MCF 10A (cell line): ENCODE data around the gene PIP4K2C. TPM values are rescaled to one million over a fixed set of nuclear protein-coding genes. Genes with fewer than 3 reads are reported as not detected.

ENCODE experiments used
- BruUV-seq: library from RNA; stranded (reverse); fragments of 400-500 nt; replicated peaks from 2 replicates; lab custom pipeline; 2021; lab: Mats Ljungman, UMichigan
- CTCF ChIA-PET: fragments of 300-600 bp; sonication (Branson Sonifier 250); formaldehyde crosslinking; extraction: SDS; loops from one replicate; lab custom pipeline; 2021; ENCODE audit warnings: antibody characterized with exemption, inconsistent platforms; lab: Yijun Ruan, JAX
- POLR2A ChIA-PET: fragments of 300-600, 350-650 bp; sonication (Branson Sonifier 250); formaldehyde crosslinking; extraction: SDS; loops from one replicate; lab custom pipeline; 2020; ENCODE audit warnings: antibody characterized with exemption, inconsistent platforms; lab: Yijun Ruan, JAX
- DNase-seq: peaks from one replicate; pipeline ENCODE4 v3.0.0-alpha.2; 2018; ENCODE audit not compliant: unreplicated experiment
- H3K27ac Mint-ChIP-seq: one replicate; pipeline ENCODE4 v1.8.0; 2022; ENCODE audit warnings: mild to moderate bottlenecking, low read depth, mixed read lengths; ENCODE audit not compliant: unreplicated experiment
- H3K27me3 Mint-ChIP-seq: one replicate; pipeline ENCODE4 v1.8.0; 2022; ENCODE audit warnings: mixed read lengths; ENCODE audit not compliant: insufficient read depth, unreplicated experiment
- H3K36me3 Mint-ChIP-seq: one replicate; pipeline ENCODE4 v1.8.0; 2022; ENCODE audit warnings: mild to moderate bottlenecking, moderate library complexity, mixed read lengths; ENCODE audit not compliant: insufficient read depth, unreplicated experiment
- H3K4me1 Mint-ChIP-seq: one replicate; pipeline ENCODE4 v1.8.0; 2022; ENCODE audit warnings: mixed read lengths; ENCODE audit not compliant: insufficient read depth, unreplicated experiment
- H3K4me3 Mint-ChIP-seq: one replicate; pipeline ENCODE4 v1.8.0; 2022; ENCODE audit warnings: mild to moderate bottlenecking, moderate library complexity, mixed read lengths; ENCODE audit not compliant: unreplicated experiment
- H3K9me3 Mint-ChIP-seq: one replicate; pipeline ENCODE4 v1.8.0; 2022; ENCODE audit warnings: mixed read lengths; ENCODE audit not compliant: unreplicated experiment
- intact Hi-C: fragments of 100-400 bp; cut with micrococcal nuclease; formaldehyde crosslinking; loops from 2 replicates; pipeline ENCODE4 v1.14.1; 2022
- total RNA-seq: library from RNA; stranded (reverse); gene quantifications from 2 replicates; pipeline ENCODE4 v1.2.3, GENCODE V29; 2022
- TF ChIP-seq, protein P1 (sequence below): fragments of 200-600 bp; IDR thresholded peaks from one replicate; pipeline ENCODE4 v1.8.0; 2022; ENCODE audit warnings: antibody characterized with exemption, mild to moderate bottlenecking; ENCODE audit not compliant: unreplicated experiment

Gene PIP4K2C
- total RNA-seq, 1 experiment from 2014 or later = 32.0 TPM

DNA sequence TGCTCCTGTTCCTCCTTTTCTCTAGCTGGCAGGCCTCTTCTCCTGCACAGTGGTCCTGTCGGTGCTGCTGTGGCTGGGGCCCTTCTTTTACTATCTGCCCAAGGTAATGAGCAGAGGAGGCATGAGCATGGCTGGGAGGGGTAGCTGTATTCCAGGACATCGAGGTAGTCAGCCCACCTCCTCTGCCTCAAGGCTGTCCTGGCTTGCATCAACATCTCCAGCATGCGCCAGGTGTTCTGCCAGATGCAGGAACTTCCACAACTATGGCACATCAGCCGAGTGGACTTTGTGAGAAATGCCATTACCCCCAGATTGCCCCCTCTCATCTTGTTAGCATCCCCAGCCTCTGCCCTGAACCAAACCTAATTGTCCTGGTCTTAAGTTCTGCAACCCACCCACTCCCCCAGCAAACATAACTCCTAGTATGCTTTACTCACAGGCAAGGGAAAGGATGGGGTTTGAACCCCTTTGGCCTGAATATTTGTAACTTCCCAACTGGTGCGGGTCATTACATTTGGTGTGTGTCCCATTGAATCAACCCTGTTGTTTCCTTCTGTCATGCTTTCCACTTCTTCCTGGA, 32.9 kb downstream of the PIP4K2C start:
- no peak overlapping the region for H3K4me3 Mint-ChIP-seq
- no TSS peak for BruUV-seq
- H3K36me3 Mint-ChIP-seq = no peaks in the 10 kb centered on the region
- peaks cover 5% of the 10 kb centered on the region for H3K4me1 Mint-ChIP-seq
- no peak overlapping the region for H3K27ac Mint-ChIP-seq
- TF ChIP-seq, protein P1, sequence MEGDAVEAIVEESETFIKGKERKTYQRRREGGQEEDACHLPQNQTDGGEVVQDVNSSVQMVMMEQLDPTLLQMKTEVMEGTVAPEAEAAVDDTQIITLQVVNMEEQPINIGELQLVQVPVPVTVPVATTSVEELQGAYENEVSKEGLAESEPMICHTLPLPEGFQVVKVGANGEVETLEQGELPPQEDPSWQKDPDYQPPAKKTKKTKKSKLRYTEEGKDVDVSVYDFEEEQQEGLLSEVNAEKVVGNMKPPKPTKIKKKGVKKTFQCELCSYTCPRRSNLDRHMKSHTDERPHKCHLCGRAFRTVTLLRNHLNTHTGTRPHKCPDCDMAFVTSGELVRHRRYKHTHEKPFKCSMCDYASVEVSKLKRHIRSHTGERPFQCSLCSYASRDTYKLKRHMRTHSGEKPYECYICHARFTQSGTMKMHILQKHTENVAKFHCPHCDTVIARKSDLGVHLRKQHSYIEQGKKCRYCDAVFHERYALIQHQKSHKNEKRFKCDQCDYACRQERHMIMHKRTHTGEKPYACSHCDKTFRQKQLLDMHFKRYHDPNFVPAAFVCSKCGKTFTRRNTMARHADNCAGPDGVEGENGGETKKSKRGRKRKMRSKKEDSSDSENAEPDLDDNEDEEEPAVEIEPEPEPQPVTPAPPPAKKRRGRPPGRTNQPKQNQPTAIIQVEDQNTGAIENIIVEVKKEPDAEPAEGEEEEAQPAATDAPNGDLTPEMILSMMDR = no peak
- ChIA-PET POLR2A (no interaction called here), CTCF (interaction anchor here (0.6 to 1.3 kb wide), 6 partner anchors 10 to 69 kb away, joined by 3 to 6 read pairs (median 4); no protein-coding TSS in a partner anchor)
- intact Hi-C loops = no loop called here
- H3K27me3 Mint-ChIP-seq = peaks cover 64% of the 10 kb centered on the region
- no peaks in the 10 kb centered on the region for H3K9me3 Mint-ChIP-seq
- DNase-seq = no peak

DNA sequence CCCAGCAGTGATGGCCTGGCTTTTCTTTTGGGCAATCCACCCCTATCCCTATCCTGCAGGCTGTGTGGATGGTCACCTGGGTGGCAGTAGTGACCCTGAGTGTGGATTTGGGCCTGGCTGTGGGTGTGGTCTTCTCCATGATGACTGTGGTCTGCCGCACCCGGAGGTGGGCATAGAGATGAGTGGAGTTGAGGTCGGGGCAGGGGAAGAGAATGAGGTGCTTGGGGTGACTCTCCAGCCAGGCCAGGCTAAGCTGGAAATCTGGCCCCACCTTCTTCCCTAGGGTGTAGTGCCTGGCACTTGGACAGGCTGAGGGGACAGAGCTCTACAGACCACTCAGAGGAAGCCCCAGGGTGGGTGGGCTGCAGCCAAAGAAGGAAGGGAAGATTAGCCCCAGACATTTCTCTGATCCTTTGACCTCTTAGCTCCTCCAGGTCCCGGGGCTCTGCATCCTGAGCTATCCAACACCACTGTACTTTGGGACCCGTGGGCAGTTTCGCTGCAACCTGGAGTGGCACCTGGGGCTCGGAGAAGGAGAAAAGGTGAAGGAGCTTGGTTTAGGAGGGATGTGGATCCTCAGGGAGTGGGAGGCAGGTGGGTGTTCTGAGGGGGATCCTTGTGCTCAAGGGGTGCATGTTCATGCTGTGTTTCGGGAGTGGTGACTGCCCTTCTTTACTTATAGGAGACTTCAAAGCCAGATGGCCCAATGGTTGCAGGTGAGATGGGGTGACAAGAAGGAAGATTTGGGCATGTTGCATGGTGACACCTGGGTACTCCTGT, 33.6 kb downstream of the PIP4K2C start:
- no peak overlapping the region for H3K4me3 Mint-ChIP-seq
- no TSS peak for BruUV-seq
- H3K4me1 Mint-ChIP-seq = peaks cover 5% of the 10 kb centered on the region
- POLR2A ChIA-PET = interaction anchor here (0.5 to 0.6 kb wide), 2 partner anchors 31 to 936 kb away, joined by 3 read pairs; no protein-coding TSS in a partner anchor
- no peaks in the 10 kb centered on the region for H3K9me3 Mint-ChIP-seq
- CTCF ChIA-PET = interaction anchor here (0.8 to 1.3 kb wide), 4 partner anchors 10 to 69 kb away, joined by 3 to 6 read pairs (median 4); no protein-coding TSS in a partner anchor
- TF ChIP-seq, protein P1 = no peak
- H3K27me3 Mint-ChIP-seq = peaks cover 58% of the 10 kb centered on the region
- intact Hi-C loops = no loop called here
- H3K36me3 Mint-ChIP-seq = no peaks in the 10 kb centered on the region
- H3K27ac Mint-ChIP-seq = no peak overlapping the region
- DNase-seq = no peak

DNA sequence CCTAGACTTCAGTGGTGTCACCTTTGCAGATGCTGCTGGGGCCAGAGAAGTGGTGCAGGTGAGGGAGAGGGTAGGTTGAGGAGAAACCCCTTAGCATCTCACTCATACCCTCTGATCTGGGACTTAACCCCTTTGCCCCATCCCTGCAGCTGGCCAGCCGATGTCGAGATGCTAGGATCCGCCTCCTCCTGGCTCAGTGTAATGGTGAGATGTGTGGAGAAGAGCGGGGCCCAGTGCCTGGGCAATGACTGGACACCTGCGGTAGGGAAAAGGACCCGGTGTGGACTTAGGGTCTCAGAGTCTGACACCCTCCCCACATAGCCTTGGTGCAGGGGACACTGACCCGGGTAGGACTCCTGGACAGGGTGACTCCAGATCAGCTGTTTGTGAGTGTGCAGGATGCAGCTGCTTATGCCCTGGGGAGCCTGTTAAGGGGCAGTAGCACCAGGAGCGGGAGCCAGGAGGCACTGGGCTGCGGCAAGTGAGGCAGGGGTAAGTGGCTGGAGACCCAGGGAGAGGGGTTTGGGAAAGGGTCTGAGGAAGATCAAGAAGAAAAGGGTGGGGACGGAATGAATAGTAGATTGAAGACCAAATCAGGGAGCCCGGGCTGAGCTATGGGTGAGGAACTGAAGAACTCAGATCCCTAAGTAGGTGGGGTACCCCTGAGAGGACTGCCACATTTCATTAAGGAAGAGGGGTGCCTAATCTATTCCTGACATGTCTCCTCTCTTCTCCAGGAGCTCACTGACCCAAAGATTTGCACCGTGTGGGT, 34.5 kb downstream of the PIP4K2C start:
- intact Hi-C loops = no loop called here
- Mint-ChIP-seq H3K27ac (no peak overlapping the region), H3K4me1 (peaks cover 5% of the 10 kb centered on the region), H3K27me3 (peaks cover 52% of the 10 kb centered on the region), H3K4me3 (no peak overlapping the region), H3K36me3 (no peaks in the 10 kb centered on the region), H3K9me3 (no peaks in the 10 kb centered on the region)
- BruUV-seq = no TSS peak
- CTCF ChIA-PET = interaction anchor here (0.9 to 1.3 kb wide), 3 partner anchors 9 to 43 kb away, joined by 4 to 7 read pairs (median 6); no protein-coding TSS in a partner anchor
- TF ChIP-seq, protein P1 = no peak
- POLR2A ChIA-PET = interaction anchor here (0.5 to 0.6 kb wide), 2 partner anchors 30 to 937 kb away, joined by 3 read pairs; no protein-coding TSS in a partner anchor
- no peak for DNase-seq
